Loucy (cell line): ENCODE data around the gene FAM221B.

Experiments used
- EZH2phosphoT487 ChIP-seq: fragments of 200-600 bp; IDR thresholded peaks from 2 replicates; pipeline ENCODE4 v1.6.1; 2018; ENCODE audit warnings: antibody characterized with exemption, mild to moderate bottlenecking, moderate library complexity, borderline replicate concordance
- TF ChIP-seq, protein P1 (sequence below): fragments of 200-600 bp; sonication (generic); conservative IDR thresholded peaks from 2 replicates; pipeline ENCODE4 v1.5.1; 2014; ENCODE audit warnings: mild to moderate bottlenecking, antibody characterized with exemption, low read length

DNA sequence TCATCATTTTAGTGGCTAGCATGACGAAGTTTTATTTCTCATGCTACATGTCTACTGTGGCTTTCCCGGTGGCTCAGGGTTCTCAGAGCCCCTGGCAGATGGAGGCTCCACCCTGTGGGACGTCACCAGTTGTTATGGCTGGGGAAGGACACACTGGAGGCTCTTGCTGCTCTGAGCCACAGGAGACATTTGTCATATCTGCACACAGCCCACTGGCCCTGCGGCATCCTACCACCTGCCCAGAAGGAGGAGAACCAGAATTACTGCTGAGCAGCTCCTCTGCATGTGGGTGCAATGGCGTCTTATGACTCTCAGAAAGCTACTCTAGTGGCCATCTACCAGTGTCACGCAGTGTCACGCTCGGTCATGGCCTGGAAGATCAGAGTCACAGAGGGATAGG lies 35.1 kb upstream of the FAM221B start:
- TF ChIP-seq, protein P1, sequence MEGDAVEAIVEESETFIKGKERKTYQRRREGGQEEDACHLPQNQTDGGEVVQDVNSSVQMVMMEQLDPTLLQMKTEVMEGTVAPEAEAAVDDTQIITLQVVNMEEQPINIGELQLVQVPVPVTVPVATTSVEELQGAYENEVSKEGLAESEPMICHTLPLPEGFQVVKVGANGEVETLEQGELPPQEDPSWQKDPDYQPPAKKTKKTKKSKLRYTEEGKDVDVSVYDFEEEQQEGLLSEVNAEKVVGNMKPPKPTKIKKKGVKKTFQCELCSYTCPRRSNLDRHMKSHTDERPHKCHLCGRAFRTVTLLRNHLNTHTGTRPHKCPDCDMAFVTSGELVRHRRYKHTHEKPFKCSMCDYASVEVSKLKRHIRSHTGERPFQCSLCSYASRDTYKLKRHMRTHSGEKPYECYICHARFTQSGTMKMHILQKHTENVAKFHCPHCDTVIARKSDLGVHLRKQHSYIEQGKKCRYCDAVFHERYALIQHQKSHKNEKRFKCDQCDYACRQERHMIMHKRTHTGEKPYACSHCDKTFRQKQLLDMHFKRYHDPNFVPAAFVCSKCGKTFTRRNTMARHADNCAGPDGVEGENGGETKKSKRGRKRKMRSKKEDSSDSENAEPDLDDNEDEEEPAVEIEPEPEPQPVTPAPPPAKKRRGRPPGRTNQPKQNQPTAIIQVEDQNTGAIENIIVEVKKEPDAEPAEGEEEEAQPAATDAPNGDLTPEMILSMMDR, result no peak
- TF ChIP-seq EZH2phosphoT487, result no peak
